T-helper 17 cell (primary cell): ENCODE measurements around the gene SAP130. TPM values are rescaled to one million over a fixed set of nuclear protein-coding genes. Genes with fewer than 3 reads are reported as not detected.

Experiments used
- ATAC-seq: fragments of 150-1000 bp; cut with Tn5 transposase; 2 replicates; pipeline ENCODE4 v1.10.0; 2021; ENCODE audit warnings: mild to moderate bottlenecking, moderate library complexity
- DNase-seq, 3 donors: peaks; one replicate each; pipeline versions ENCODE4 v3.0.0 to v3.0.0-alpha.2; 2020 to 2021
- H3K9me3 ChIP-seq: one replicate; pipeline ENCODE4 v1.7.0; 2013; ENCODE audit warnings: low read length, mild to moderate bottlenecking; ENCODE audit not compliant: control insufficient read depth, poor library complexity, severe bottlenecking
- H3K27ac Mint-ChIP-seq: one replicate; pipeline ENCODE4 v1.8.0; 2022; ENCODE audit warnings: mild to moderate bottlenecking, moderate library complexity, mixed read lengths
- H3K27me3 Mint-ChIP-seq: one replicate; pipeline ENCODE4 v1.8.0; 2022; ENCODE audit warnings: mixed read lengths
- H3K36me3 Mint-ChIP-seq: one replicate; pipeline ENCODE4 v1.8.0; 2022; ENCODE audit warnings: low read depth, mixed read lengths
- H3K4me1 Mint-ChIP-seq: one replicate; pipeline ENCODE4 v1.8.0; 2022; ENCODE audit warnings: mild to moderate bottlenecking, mixed read lengths
- H3K4me3 Mint-ChIP-seq: one replicate; pipeline ENCODE4 v1.8.0; 2022; ENCODE audit warnings: mild to moderate bottlenecking, moderate library complexity, mixed read lengths
- total RNA-seq, 4 donors: library from RNA in 2 of 4; stranded (reverse) in 2 of 4; gene quantifications; one replicate each; pipeline ENCODE4 v1.2.3 and lab custom pipeline; 2022 to 2026

Gene SAP130
- total RNA-seq, 2 donors from 2014 or later = 31.9 to 34.1 TPM

GRCh38 chr2:128039535-128039934, 11.7 kb upstream of the SAP130 start:
- Mint-ChIP-seq H3K27me3 (peaks cover 20% of the 10 kb centered on the region), H3K4me3 (no peak overlapping the region), H3K27ac (no peak overlapping the region), H3K36me3 (peaks cover 2% of the 10 kb centered on the region), H3K4me1 (no peaks in the 10 kb centered on the region)
- peaks cover 13% of the 10 kb centered on the region for H3K9me3 ChIP-seq
- no peak for ATAC-seq
- no peak for DNase-seq

- no peaks in the 10 kb centered on the region for H3K4me1 Mint-ChIP-seq
- H3K9me3 ChIP-seq = peaks cover 13% of the 10 kb centered on the region
- no peak overlapping the region for H3K27ac Mint-ChIP-seq
- DNase-seq (no peak), ATAC-seq (no peak)
- peaks cover 2% of the 10 kb centered on the region for H3K36me3 Mint-ChIP-seq
- H3K27me3 Mint-ChIP-seq = peaks cover 20% of the 10 kb centered on the region
- H3K4me3 Mint-ChIP-seq = no peak overlapping the region
These were observed 10.6 kb upstream of the SAP130 start for GRCh38 chr2:128038411-128038810.

GRCh38 chr2:128037649-128038048, 9.8 kb upstream of the SAP130 start:
- ATAC-seq (no peak), DNase-seq (no peak)
- H3K4me1 Mint-ChIP-seq = no peaks in the 10 kb centered on the region
- peaks cover 13% of the 10 kb centered on the region for H3K9me3 ChIP-seq
- no peak overlapping the region for H3K27ac Mint-ChIP-seq
- peaks cover 20% of the 10 kb centered on the region for H3K27me3 Mint-ChIP-seq
- no peak overlapping the region for H3K4me3 Mint-ChIP-seq
- peaks cover 2% of the 10 kb centered on the region for H3K36me3 Mint-ChIP-seq

GRCh38 chr2:128036748-128037607, 9.1 kb upstream of the SAP130 start:
- Mint-ChIP-seq H3K27me3 (peaks cover 20% of the 10 kb centered on the region), H3K36me3 (peaks cover 2% of the 10 kb centered on the region), H3K27ac (no peak overlapping the region), H3K4me3 (no peak overlapping the region), H3K4me1 (no peaks in the 10 kb centered on the region)
- no peak for DNase-seq
- peaks cover 13% of the 10 kb centered on the region for H3K9me3 ChIP-seq
- ATAC-seq = no peak

- no peak overlapping the region for H3K27ac Mint-ChIP-seq
- no peak overlapping the region for H3K4me3 Mint-ChIP-seq
- DNase-seq = no peak
- no peaks in the 10 kb centered on the region for H3K36me3 Mint-ChIP-seq
- H3K4me1 Mint-ChIP-seq = peaks cover 8% of the 10 kb centered on the region
- peaks cover 11% of the 10 kb centered on the region for H3K9me3 ChIP-seq
- ATAC-seq = no peak
- H3K27me3 Mint-ChIP-seq = no peaks in the 10 kb centered on the region
These were observed 4.2 kb upstream of the SAP130 start for GRCh38 chr2:128032092-128032491.

- H3K9me3 ChIP-seq = no peaks in the 10 kb centered on the region
- peaks cover 15% of the 10 kb centered on the region for H3K4me1 Mint-ChIP-seq
- ATAC-seq (no peak), DNase-seq (no peak)
- H3K27me3 Mint-ChIP-seq = no peaks in the 10 kb centered on the region
- H3K36me3 Mint-ChIP-seq = no peaks in the 10 kb centered on the region
- peak overlapping the region; percentile 63 for H3K27ac Mint-ChIP-seq
- H3K4me3 Mint-ChIP-seq = peak overlapping the region; percentile 96
These were observed 802 bp upstream of the SAP130 start for GRCh38 chr2:128028668-128029054.

GRCh38 chr2:128027278-128027800, 520 bp downstream of the SAP130 start:
- peak; percentile 95 to 100 (median 99) for DNase-seq
- H3K36me3 Mint-ChIP-seq = no peaks in the 10 kb centered on the region
- H3K27me3 Mint-ChIP-seq = no peaks in the 10 kb centered on the region
- peak overlapping the region; percentile 63 for H3K27ac Mint-ChIP-seq
- peak overlapping the region; percentile 96 for H3K4me3 Mint-ChIP-seq
- H3K9me3 ChIP-seq = no peaks in the 10 kb centered on the region
- ATAC-seq = peak; percentile 84
- H3K4me1 Mint-ChIP-seq = peaks cover 15% of the 10 kb centered on the region

GRCh38 chr2:128026448-128027277, 1.2 kb downstream of the SAP130 start:
- no peak for DNase-seq
- H3K4me1 Mint-ChIP-seq = peaks cover 17% of the 10 kb centered on the region

GRCh38 chr2:128024816-128025215, 3.0 kb downstream of the SAP130 start:
- no peaks in the 10 kb centered on the region for H3K9me3 ChIP-seq
- H3K4me1 Mint-ChIP-seq = peaks cover 17% of the 10 kb centered on the region
- no peak overlapping the region for H3K27ac Mint-ChIP-seq
- H3K27me3 Mint-ChIP-seq = no peaks in the 10 kb centered on the region
- ATAC-seq (no peak), DNase-seq (no peak)
- no peak overlapping the region for H3K4me3 Mint-ChIP-seq
- no peaks in the 10 kb centered on the region for H3K36me3 Mint-ChIP-seq

More at GRCh38 chr2:128026448-128027277, 1.2 kb downstream of the SAP130 start:
- no peak for ATAC-seq
- Mint-ChIP-seq H3K4me3 (peak overlapping the region; percentile 96), H3K36me3 (no peaks in the 10 kb centered on the region), H3K27ac (peak overlapping the region; percentile 77), H3K27me3 (no peaks in the 10 kb centered on the region)
- H3K9me3 ChIP-seq = no peaks in the 10 kb centered on the region

GRCh38 chr2:128017561-128017960, 10.3 kb downstream of the SAP130 start:
- H3K36me3 Mint-ChIP-seq = peaks cover 5% of the 10 kb centered on the region

GRCh38 chr2:128016620-128017019, 11.2 kb downstream of the SAP130 start:
- H3K36me3 Mint-ChIP-seq = peaks cover 7% of the 10 kb centered on the region
- H3K4me3 Mint-ChIP-seq = no peak overlapping the region
- DNase-seq = no peak
- peaks cover 3% of the 10 kb centered on the region for H3K4me1 Mint-ChIP-seq
- H3K27me3 Mint-ChIP-seq = no peaks in the 10 kb centered on the region
- ATAC-seq = no peak
- H3K27ac Mint-ChIP-seq = no peak overlapping the region
- no peaks in the 10 kb centered on the region for H3K9me3 ChIP-seq

More at GRCh38 chr2:128017561-128017960, 10.3 kb downstream of the SAP130 start:
- H3K9me3 ChIP-seq = no peaks in the 10 kb centered on the region
- H3K4me1 Mint-ChIP-seq = peaks cover 4% of the 10 kb centered on the region
- no peak overlapping the region for H3K27ac Mint-ChIP-seq
- no peak overlapping the region for H3K4me3 Mint-ChIP-seq
- no peaks in the 10 kb centered on the region for H3K27me3 Mint-ChIP-seq
- DNase-seq = no peak
- ATAC-seq = no peak

GRCh38 chr2:128012698-128013097, 15.2 kb downstream of the SAP130 start:
- H3K36me3 Mint-ChIP-seq = peaks cover 24% of the 10 kb centered on the region
- DNase-seq (no peak), ATAC-seq (no peak)
- H3K4me1 Mint-ChIP-seq = peaks cover 9% of the 10 kb centered on the region
- H3K27me3 Mint-ChIP-seq = no peaks in the 10 kb centered on the region
- H3K4me3 Mint-ChIP-seq = peak overlapping the region; percentile 80
- H3K9me3 ChIP-seq = no peaks in the 10 kb centered on the region
- H3K27ac Mint-ChIP-seq = peak overlapping the region; percentile 91

- ATAC-seq = no peak
- Mint-ChIP-seq H3K27ac (peak overlapping the region; percentile 75), H3K27me3 (no peaks in the 10 kb centered on the region), H3K4me3 (peak overlapping the region; percentile 63), H3K4me1 (peaks cover 12% of the 10 kb centered on the region), H3K36me3 (peaks cover 26% of the 10 kb centered on the region)
- DNase-seq = no peak
- no peaks in the 10 kb centered on the region for H3K9me3 ChIP-seq
These were observed 19.7 kb downstream of the SAP130 start for GRCh38 chr2:128008074-128008672.
